Mesendoderm (in vitro differentiated cells): ENCODE measurements around the gene EHBP1.

ENCODE experiments used
- DNase-seq: peaks from one replicate; pipeline ENCODE4 v3.0.0; 2013
- H2AK5ac ChIP-seq: 2 replicates; pipeline ENCODE4 v1.6.1; 2013; ENCODE audit warnings: low read length, inconsistent platforms
- H2BK120ac ChIP-seq: 2 replicates; pipeline ENCODE4 v1.6.1; 2013; ENCODE audit warnings: low read depth, mild to moderate bottlenecking, low read length, moderate library complexity, mixed read lengths
- H2BK15ac ChIP-seq: replicated peaks from 2 replicates; pipeline ENCODE4 v1.6.1; 2013; ENCODE audit warnings: low read depth, mild to moderate bottlenecking, moderate library complexity
- H2BK5ac ChIP-seq: 2 replicates; pipeline ENCODE4 v1.6.1; 2013; ENCODE audit warnings: low read length, inconsistent platforms
- H3K18ac ChIP-seq: 2 replicates; pipeline ENCODE4 v1.6.1; 2013; ENCODE audit warnings: mild to moderate bottlenecking, low read length, mixed read lengths
- H3K23ac ChIP-seq: one replicate; pipeline ENCODE4 v1.6.1; 2013; ENCODE audit warnings: low read length
- H3K27ac ChIP-seq: 2 replicates; pipeline ENCODE4 v1.5.1; 2013; ENCODE audit warnings: low read depth, mild to moderate bottlenecking, inconsistent platforms, low read length, moderate library complexity
- H3K27me3 ChIP-seq: 2 replicates; pipeline ENCODE4 v1.6.1; 2013; ENCODE audit warnings: low read length, control low read depth, mild to moderate bottlenecking, inconsistent platforms; ENCODE audit not compliant: insufficient read depth, poor library complexity
- H3K36me3 ChIP-seq: 2 replicates; pipeline ENCODE4 v1.6.1; 2013; ENCODE audit warnings: low read length, inconsistent platforms; ENCODE audit not compliant: control insufficient read depth, insufficient read depth
- H3K4ac ChIP-seq: one replicate; pipeline ENCODE4 v1.6.1; 2013; ENCODE audit warnings: low read depth, mild to moderate bottlenecking, low read length, moderate library complexity
- H3K4me1 ChIP-seq: 2 replicates; pipeline ENCODE4 v1.6.1; 2013; ENCODE audit warnings: low read depth, low read length, inconsistent platforms; ENCODE audit not compliant: control insufficient read depth
- H3K4me2 ChIP-seq: 2 replicates; pipeline ENCODE4 v1.6.1; 2013; ENCODE audit warnings: low read length
- H3K4me3 ChIP-seq: 2 replicates; pipeline ENCODE4 v1.5.1; 2013; ENCODE audit warnings: mild to moderate bottlenecking, low read length
- H3K56ac ChIP-seq: one replicate; pipeline ENCODE4 v1.6.1; 2013; ENCODE audit warnings: low read length
- H3K79me1 ChIP-seq: 2 replicates; pipeline ENCODE4 v1.6.1; 2013; ENCODE audit warnings: low read length, inconsistent platforms
- H3K79me2 ChIP-seq: 2 replicates; pipeline ENCODE4 v1.6.1; 2013; ENCODE audit warnings: mild to moderate bottlenecking, low read length; ENCODE audit not compliant: control insufficient read depth, insufficient read depth
- H3K9ac ChIP-seq: 2 replicates; pipeline ENCODE4 v1.6.1; 2013; ENCODE audit warnings: low read length, inconsistent platforms
- H4K5ac ChIP-seq: one replicate; pipeline ENCODE4 v1.6.1; 2013; ENCODE audit warnings: low read length
- H4K8ac ChIP-seq: one replicate; pipeline ENCODE4 v1.6.1; 2013; ENCODE audit warnings: low read depth, mild to moderate bottlenecking, control low read depth, low read length, moderate library complexity
- WGBS: extraction: QIAGEN DNeasy Blood & Tissue Kit; methylation state at CpG from one replicate; pipeline ENCODE4 v1.1.7; 2013; ENCODE audit warnings: low lambda C conversion rate, missing lambda C conversion rate; ENCODE audit not compliant: insufficient coverage; ENCODE audit errors: extremely low coverage; 5-methylcytosine and 5-hydroxymethylcytosine counted together

Gene EHBP1

DNA sequence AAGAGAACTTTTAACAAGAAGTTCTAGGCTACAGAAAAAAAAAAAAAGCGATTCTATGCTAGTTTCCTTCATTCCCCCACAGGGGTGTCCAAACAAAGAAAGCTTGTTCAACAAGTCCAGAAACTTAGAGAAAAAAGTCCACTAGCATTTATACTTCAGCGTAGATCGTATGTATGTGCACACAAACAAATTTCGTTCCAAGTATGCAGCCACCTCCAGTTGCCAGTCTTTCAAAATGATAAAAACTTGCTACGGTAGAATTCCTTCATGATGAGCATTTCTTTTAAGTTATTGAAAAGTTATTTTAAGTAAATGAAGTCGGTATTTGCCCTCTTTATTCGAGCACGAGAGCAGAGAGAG is 341.4 kb downstream of the EHBP1 start:
- Histone ChIP-seq H3K4me3 (no peak overlapping the region), H2AK5ac (no peak overlapping the region), H3K27ac (no peak overlapping the region), H2BK15ac (no peak overlapping the region), H3K9ac (peak overlapping the region; percentile 64), H4K5ac (no peak overlapping the region), H3K79me1 (no peaks in the 10 kb centered on the region), H3K18ac (no peak overlapping the region), H3K79me2 (no peaks in the 10 kb centered on the region), H2BK5ac (no peak overlapping the region), H3K4ac (no peak overlapping the region), H3K36me3 (no peaks in the 10 kb centered on the region), H3K4me1 (peaks cover 11% of the 10 kb centered on the region), H3K4me2 (peak overlapping the region; percentile 79), H3K56ac (peak overlapping the region; percentile 77), H3K27me3 (peaks cover 15% of the 10 kb centered on the region), H4K8ac (no peak overlapping the region), H3K23ac (no peak overlapping the region), H2BK120ac (no peak overlapping the region)
- no peak for DNase-seq
- no CpG with 5 or more reads among the region's 8 CpGs for WGBS

- Histone ChIP-seq H2AK5ac (no peak overlapping the region), H2BK120ac (no peak overlapping the region), H3K9ac (peak overlapping the region; percentile 64), H3K23ac (no peak overlapping the region), H3K27ac (no peak overlapping the region), H3K4ac (no peak overlapping the region), H2BK5ac (no peak overlapping the region), H3K79me1 (no peaks in the 10 kb centered on the region), H3K36me3 (no peaks in the 10 kb centered on the region), H2BK15ac (no peak overlapping the region), H3K18ac (peak overlapping the region; percentile 11), H4K5ac (no peak overlapping the region), H3K4me2 (peak overlapping the region; percentile 79), H4K8ac (no peak overlapping the region), H3K4me3 (peak overlapping the region; percentile 27), H3K79me2 (no peaks in the 10 kb centered on the region), H3K27me3 (peaks cover 22% of the 10 kb centered on the region), H3K56ac (peak overlapping the region; percentile 77), H3K4me1 (peaks cover 11% of the 10 kb centered on the region)
- peak; percentile 78 for DNase-seq
- WGBS: no CpG with 5 or more reads among the region's 71 CpGs
Measured at GRCh38 chr2:63047321-63048279, 342.1 kb downstream of the EHBP1 start.

- no peak overlapping the region for H2AK5ac ChIP-seq
- H4K5ac ChIP-seq: no peak overlapping the region
- no peaks in the 10 kb centered on the region for H3K79me2 ChIP-seq
- no peak overlapping the region for H3K4ac ChIP-seq
- no peak overlapping the region for H2BK5ac ChIP-seq
- no peak overlapping the region for H3K27ac ChIP-seq
- no peak overlapping the region for H3K23ac ChIP-seq
- H3K56ac ChIP-seq: peak overlapping the region; percentile 90
- peaks cover 10% of the 10 kb centered on the region for H3K4me1 ChIP-seq
- H2BK15ac ChIP-seq: no peak overlapping the region
- H3K4me3 ChIP-seq: no peak overlapping the region
- H3K9ac ChIP-seq: peak overlapping the region; percentile 82
- peak; percentile 67 for DNase-seq
- H2BK120ac ChIP-seq: no peak overlapping the region
- H3K4me2 ChIP-seq: peak overlapping the region; percentile 82
- no peaks in the 10 kb centered on the region for H3K79me1 ChIP-seq
- peak overlapping the region; percentile 84 for H4K8ac ChIP-seq
- WGBS: no CpG with 5 or more reads among the region's 61 CpGs
- H3K18ac ChIP-seq: peak overlapping the region; percentile 20
- peaks cover 31% of the 10 kb centered on the region for H3K27me3 ChIP-seq
- no peaks in the 10 kb centered on the region for H3K36me3 ChIP-seq
Measured at GRCh38 chr2:63048367-63049171, 343.1 kb downstream of the EHBP1 start.

GRCh38 chr2:63049211-63049969 is 343.9 kb downstream of the EHBP1 start:
- Histone ChIP-seq H2BK15ac (no peak overlapping the region), H3K56ac (peak overlapping the region; percentile 90), H3K4me2 (peak overlapping the region; percentile 82), H3K79me2 (no peaks in the 10 kb centered on the region), H3K23ac (peak overlapping the region; percentile 85), H2BK5ac (no peak overlapping the region), H2AK5ac (no peak overlapping the region), H3K4ac (no peak overlapping the region), H4K5ac (no peak overlapping the region), H2BK120ac (no peak overlapping the region), H3K9ac (peak overlapping the region; percentile 82), H3K4me1 (peaks cover 9% of the 10 kb centered on the region), H3K4me3 (peak overlapping the region; percentile 33), H3K18ac (peak overlapping the region; percentile 20), H4K8ac (peak overlapping the region; percentile 84), H3K27me3 (peaks cover 38% of the 10 kb centered on the region), H3K27ac (no peak overlapping the region), H3K79me1 (no peaks in the 10 kb centered on the region), H3K36me3 (no peaks in the 10 kb centered on the region)
- WGBS: no CpG with 5 or more reads among the region's 39 CpGs
- peak; percentile 60 for DNase-seq

- peak overlapping the region; percentile 42 for H3K27ac ChIP-seq
- H2BK120ac ChIP-seq: no peak overlapping the region
- DNase-seq: no peak
- H3K23ac ChIP-seq: peak overlapping the region; percentile 85
- no peak overlapping the region for H2BK15ac ChIP-seq
- peaks cover 13% of the 10 kb centered on the region for H3K4me1 ChIP-seq
- peak overlapping the region; percentile 82 for H3K4me2 ChIP-seq
- H3K18ac ChIP-seq: peak overlapping the region; percentile 33
- H2BK5ac ChIP-seq: no peak overlapping the region
- peak overlapping the region; percentile 82 for H3K9ac ChIP-seq
- peak overlapping the region; percentile 33 for H3K4me3 ChIP-seq
- no peaks in the 10 kb centered on the region for H3K79me1 ChIP-seq
- H2AK5ac ChIP-seq: no peak overlapping the region
- no peaks in the 10 kb centered on the region for H3K36me3 ChIP-seq
- H4K5ac ChIP-seq: no peak overlapping the region
- H3K4ac ChIP-seq: no peak overlapping the region
- H3K27me3 ChIP-seq: peaks cover 43% of the 10 kb centered on the region
- H3K79me2 ChIP-seq: no peaks in the 10 kb centered on the region
- H3K56ac ChIP-seq: peak overlapping the region; percentile 90
- WGBS: no CpG with 5 or more reads among the region's 31 CpGs
- no peak overlapping the region for H4K8ac ChIP-seq
Measured at GRCh38 chr2:63049970-63050333, 344.4 kb downstream of the EHBP1 start.
